ENCODE data around the gene KLF4.

Gene KLF4

GRCh38 chr9:107487521-107488374 lies 1.8 kb downstream of the KLF4 start:
- no peak for DNase-seq (ENCODE audit: low read depth)

DNA sequence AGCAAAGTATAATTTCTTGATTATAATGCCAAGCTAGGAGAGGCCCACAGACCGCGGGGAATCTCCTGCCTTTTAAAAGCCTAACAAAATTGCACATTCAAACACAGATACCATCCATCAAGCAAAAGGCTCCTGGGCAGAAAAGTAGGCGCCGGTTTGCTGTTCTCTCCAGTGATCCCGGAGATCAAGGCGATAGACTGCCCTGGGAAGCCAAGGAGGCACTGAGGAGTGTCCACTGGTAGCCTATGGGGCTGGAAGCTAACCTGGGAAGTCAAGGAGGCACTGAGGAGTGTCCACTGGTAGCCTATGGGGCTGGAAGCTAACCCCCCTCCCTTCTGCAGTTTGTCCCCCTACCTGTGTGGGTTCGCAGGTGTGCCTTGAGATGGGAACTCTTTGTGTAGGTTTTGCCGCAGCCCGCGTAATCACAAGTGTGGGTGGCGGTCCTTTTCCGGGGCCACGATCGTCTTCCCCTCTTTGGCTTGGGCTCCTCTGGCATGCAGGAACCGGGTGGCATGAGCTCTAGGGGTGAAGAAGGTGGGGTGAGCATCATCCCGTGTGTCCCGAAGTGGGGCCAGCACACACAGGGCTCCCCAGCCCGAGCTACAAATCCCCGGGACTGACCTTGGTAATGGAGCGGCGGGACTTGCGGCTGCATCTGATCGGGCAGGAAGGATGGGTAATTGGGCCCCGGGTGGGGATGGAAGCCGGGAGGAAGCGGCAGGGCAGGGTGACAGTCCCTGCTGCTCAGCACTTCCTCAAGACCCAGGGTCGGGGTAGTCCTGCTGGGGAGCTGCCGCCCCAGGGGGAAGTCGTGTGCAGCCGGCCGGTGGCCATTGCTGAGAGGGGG lies 2.7 kb downstream of the KLF4 start:
- DNase-seq (ENCODE audit: low read depth) = no peak

DNA sequence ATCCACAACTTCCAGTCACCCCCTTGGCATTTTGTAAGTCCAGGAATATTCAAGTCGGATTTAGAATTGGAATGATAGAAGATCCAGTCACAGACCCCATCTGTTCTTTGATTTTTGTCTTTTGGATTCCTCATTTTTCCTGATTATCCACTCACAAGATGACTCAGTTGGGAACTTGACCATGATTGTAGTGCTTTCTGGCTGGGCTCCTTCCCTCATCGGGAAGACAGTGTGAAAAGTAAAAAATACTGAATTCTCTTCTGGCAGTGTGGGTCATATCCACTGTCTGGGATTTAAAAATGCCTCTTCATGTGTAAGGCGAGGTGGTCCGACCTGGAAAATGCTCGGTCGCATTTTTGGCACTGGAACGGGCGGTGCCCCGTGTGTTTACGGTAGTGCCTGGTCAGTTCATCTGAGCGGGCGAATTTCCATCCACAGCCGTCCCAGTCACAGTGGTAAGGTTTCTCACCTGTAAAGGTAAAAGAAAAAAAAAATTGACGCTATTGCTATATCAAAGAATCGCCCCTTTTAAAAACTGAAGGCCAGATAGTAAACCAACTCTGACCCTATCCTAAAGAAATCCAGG lies 4.0 kb downstream of the KLF4 start:
- no peak for DNase-seq (ENCODE audit: low read depth)

GRCh38 chr9:107484117-107484723 lies 5.3 kb downstream of the KLF4 start:
- no peak for DNase-seq (ENCODE audit: low read depth)

DNA sequence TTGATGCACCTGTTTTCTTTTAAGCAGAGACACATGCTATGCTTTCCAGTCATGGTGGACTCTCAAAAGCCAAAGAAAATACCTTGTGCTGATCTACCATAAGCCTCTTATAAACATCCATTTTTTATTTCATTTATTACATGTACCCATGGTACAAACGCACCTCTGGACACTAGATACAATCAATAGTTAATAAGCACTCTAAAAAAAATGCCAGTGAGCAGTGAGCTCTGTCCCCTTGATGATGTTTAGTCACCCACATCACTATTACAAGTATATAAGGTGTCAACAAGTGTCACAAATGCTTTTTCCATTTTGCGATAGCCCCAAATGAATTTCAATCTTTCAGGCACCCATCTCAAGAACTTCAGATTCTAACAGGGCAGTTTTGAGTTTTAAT lies 5.9 kb downstream of the KLF4 start:
- no peak for DNase-seq (ENCODE audit: low read depth)

DNA sequence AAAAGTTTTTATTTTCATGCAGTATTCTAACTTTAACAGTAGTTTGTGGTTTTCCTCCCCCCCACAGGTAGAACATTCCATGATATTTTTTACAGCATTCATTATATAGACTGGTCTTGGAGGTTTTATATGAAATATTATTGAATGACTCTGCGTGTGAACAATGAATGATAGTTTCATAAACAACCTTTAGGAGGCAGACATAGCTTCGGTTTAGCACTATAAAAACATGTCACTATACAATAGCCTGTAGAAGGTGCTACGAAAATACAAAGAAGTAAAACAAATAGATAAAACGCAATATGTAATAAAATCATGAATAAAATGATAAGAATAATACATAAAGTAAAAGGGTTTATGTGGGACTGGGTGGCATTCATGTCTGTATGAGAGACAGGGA lies 8.5 kb downstream of the KLF4 start:
- no peak for DNase-seq (ENCODE audit: low read depth)

- no peak for DNase-seq (ENCODE audit: low read depth)
Observed at GRCh38 chr9:107480386-107480789, 9.2 kb downstream of the KLF4 start.

DNA sequence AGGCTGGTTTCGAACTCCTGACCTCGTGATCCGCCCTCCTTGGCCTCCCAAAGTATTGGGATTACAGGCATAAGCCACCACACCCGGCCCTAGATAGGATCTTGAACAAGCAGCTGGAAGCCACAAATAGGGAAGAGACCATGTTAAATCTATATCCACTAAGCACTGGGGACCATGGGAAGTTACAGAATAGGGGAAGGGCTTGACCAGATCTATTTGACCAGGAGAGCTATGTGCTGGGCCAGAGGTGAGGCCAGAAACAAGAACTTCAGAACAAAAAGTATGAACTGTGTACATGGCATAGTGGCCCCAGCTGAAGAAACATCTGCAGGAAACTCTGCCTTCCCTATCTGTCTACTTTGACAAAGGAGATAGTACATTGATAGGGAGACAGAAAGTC lies 10.8 kb downstream of the KLF4 start:
- DNase-seq (ENCODE audit: low read depth) = no peak

DNA sequence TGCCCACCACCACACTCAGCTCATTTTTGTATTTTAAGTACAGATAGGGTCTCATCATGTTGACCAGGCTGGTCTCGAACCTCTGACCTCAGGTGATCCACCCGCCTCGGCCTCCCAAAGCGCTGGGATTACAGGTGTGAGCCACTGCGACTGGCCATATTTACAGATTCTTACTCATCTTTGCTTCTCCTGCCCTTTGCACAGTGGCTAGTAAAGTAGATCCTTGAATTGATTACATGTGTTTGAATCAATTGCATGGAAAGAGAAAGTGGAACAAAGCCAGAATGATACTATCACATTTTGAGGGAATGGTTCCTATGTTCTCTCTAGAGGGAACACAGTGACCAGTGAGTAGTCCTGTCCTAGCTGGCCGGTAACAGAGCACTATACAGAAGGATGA lies 15.4 kb downstream of the KLF4 start:
- no peak for DNase-seq (ENCODE audit: low read depth)

- DNase-seq (ENCODE audit: low read depth) = no peak
Observed at GRCh38 chr9:107472581-107473340, 16.8 kb downstream of the KLF4 start.

DNA sequence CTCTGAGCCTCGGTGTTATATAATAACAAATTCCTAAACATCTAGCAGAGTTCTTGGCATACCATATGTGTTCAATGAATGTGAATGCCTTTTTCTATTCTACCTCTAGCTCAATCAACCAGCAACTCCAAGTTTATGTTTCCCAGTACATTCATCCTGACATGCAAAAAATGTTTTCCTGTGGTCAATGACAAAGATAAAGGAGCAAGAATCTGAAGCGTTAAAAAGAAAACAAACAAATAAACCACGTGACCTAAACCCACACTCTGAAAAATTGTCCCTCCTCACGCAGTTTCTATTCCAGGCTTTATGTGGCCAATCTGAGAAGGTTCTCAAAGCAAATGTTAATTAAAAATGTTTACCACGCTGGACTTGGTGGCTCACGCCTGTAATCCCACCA lies 18.0 kb downstream of the KLF4 start:
- no peak for DNase-seq (ENCODE audit: low read depth)

- DNase-seq (ENCODE audit: low read depth) = no peak
Observed at GRCh38 chr9:107467416-107467815, 22.2 kb downstream of the KLF4 start.

DNA sequence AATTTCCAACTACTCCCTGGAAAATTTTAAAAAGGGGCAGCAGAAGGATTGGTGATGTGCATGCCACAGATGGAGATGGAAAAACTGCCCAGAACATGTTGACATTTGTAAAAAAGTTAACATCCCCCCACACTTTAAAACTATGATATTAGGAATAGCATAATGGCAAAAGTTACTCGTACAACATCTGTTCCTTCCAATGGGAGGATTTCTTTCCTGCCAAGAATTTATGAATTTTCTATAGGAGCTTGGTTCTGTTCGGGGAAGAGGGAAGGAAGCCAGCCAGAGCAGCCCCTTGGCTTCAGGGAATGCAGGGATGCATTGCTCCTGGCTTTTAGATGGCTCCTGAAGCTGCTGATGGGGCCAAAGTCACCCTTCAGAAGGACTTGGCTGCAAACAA lies 22.7 kb downstream of the KLF4 start:
- DNase-seq (ENCODE audit: low read depth) = no peak

DNA sequence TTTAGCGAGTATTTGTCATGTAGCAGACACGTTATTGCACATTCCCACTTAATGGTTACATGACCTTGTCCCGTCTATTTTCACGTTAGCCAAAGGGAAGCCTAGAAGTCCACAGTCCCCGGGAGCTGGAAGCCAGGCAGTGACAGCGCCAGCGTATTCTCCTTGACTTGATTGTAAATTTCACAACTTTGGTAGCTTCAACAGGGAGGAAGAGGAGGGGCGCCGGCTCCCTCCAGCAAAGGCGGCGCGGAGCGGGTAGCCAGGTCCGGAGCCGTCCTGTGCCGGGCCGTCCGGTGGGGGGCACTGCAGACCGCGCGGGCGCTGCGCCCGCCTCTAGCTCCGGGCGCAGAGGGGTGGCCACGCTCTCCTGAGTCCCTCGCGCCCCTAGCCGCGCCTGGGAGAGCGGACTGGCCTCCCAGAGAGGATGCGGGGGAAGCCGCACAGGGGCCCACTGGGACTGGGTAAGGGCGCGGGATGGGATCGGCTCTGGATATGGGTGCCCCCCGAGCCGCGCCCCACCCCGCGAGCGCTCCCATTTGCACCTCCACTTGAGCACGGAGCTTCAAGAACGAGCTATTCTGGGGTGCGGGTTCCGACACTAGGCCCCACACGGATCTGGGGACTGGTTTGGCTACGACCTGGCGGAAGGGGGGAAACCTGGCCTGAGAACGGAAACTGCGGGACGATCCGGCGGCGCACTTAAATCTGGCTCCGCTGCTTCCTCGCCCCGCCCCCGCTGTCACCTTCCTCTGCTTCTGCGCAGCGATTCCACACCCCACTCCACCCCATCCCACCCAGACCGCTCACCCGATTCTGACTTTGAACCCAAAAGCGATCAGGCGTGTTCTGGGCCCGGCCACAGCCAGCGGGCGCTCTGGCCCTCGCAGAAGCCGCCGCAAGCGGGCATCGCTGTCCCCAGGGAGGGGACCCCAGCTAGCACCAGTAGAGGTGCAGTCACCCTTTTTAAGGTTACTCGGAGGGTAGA lies 23.8 kb downstream of the KLF4 start:
- DNase-seq (ENCODE audit: low read depth) = no peak

GRCh38 chr9:107464516-107464915 lies 25.1 kb downstream of the KLF4 start:
- no peak for DNase-seq (ENCODE audit: low read depth)

DNA sequence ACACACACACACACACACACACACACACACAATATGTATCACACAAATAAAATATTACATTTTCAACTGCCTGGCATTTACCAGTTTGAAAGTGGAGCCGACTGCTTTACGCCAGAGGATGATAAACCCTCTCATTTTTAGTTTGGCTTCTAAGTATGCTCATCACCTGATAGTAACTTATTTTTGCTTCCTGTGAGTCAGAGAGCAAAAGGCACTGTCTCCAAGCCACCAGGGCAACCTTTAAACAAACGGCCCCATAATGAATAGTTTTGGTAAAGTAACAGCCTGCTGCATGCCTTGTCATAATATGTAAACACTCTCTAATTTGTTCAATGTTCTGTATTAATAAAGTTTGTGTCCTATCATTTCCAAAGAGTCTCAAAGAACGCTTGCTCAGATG lies 26.9 kb downstream of the KLF4 start:
- no peak for DNase-seq (ENCODE audit: low read depth)

GRCh38 chr9:107460153-107461023 lies 29.2 kb downstream of the KLF4 start:
- no peak for DNase-seq (ENCODE audit: low read depth)

DNA sequence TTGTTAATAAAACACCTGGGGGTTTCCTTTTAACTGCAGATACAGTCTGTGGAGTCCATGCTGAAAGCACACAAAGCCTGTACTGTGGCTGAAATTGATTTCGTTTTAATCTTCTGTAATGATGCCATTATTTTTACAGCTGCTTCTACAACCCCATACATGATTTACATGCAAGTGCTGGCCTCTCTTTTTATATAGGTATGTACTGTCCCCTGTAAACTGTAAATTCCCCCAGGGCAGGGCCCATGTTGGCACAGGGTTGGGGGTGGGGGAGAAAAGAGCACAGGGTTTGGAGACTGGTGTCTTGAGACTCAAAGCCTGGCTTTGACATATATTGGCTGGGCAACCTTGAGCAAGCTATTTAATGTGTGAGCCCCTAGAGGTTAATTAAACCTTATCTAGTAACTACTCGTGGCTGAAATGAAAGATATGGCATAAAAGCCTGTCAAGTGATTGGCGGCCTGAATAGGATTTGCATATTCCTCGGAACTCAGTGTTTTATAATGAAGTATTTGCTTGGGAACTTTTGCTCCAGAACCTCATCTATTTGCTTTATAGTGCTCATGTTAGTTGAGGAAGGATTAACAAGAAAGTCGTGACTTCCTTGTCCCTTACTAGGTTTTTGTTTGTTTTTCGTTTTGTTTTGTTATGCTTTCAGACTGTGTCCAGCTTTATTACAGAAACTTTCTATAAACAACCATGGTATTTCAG lies 34.0 kb downstream of the KLF4 start:
- no peak for DNase-seq (ENCODE audit: low read depth)

GRCh38 chr9:107453479-107453878 lies 36.1 kb downstream of the KLF4 start:
- no peak for DNase-seq (ENCODE audit: low read depth)

Data from activated gamma-delta T cell treated with anti-CD3 and anti-CD28 coated beads, Interleukin-2, amount 50 U/mL, for 16 hours (primary cell).